Measurements from ENCODE around the gene SURF2. TPM values are rescaled to one million over a fixed set of nuclear protein-coding genes. Genes with fewer than 3 reads are reported as not detected.

Gene SURF2
- total RNA-seq, 2 experiments from 2014 or later, result 19.0 to 19.7 TPM

DNA sequence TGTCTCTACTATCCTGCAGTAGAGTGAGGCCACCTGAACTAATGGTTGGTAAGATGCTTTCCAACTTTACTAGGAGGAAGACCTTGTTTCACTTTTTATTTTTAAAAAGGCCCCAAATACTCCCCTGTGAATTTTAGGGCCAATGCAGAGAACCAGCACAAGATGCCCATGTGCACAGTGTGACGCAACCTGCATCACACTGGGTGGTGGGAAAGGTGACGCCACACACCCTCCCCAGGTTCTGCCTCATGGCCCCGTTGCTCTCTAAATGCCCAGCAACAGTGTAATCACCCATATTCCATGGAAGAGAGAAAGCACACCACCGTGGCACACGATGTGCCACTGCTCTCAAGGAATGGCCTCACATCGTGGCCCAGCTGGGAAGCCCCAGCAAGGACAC, 13.1 kb downstream of the SURF2 start:
- TF ChIP-seq, protein P1, sequence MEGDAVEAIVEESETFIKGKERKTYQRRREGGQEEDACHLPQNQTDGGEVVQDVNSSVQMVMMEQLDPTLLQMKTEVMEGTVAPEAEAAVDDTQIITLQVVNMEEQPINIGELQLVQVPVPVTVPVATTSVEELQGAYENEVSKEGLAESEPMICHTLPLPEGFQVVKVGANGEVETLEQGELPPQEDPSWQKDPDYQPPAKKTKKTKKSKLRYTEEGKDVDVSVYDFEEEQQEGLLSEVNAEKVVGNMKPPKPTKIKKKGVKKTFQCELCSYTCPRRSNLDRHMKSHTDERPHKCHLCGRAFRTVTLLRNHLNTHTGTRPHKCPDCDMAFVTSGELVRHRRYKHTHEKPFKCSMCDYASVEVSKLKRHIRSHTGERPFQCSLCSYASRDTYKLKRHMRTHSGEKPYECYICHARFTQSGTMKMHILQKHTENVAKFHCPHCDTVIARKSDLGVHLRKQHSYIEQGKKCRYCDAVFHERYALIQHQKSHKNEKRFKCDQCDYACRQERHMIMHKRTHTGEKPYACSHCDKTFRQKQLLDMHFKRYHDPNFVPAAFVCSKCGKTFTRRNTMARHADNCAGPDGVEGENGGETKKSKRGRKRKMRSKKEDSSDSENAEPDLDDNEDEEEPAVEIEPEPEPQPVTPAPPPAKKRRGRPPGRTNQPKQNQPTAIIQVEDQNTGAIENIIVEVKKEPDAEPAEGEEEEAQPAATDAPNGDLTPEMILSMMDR (conservative IDR thresholded peaks at IDR 0.05; ENCODE audit: low read length), result no peak
- no peak for TF ChIP-seq EZH2phosphoT487 (IDR thresholded peaks at IDR 0.05; ENCODE audit: borderline replicate concordance, low read depth, low read length)
- Histone ChIP-seq H4K20me1 (ENCODE audit: insufficient read depth, low read length) (peaks cover 16% of the 10 kb centered on the region; the same call in 1 of the 2 replicates), H3K36me3 (ENCODE audit: insufficient read depth, low read length) (peaks cover 86% of the 10 kb centered on the region), H3K4me1 (ENCODE audit: insufficient read depth, low read length, poor library complexity, severe bottlenecking) (peaks cover 26% of the 10 kb centered on the region), H3K9me2 (ENCODE audit: insufficient read depth, low read length) (no peaks in the 10 kb centered on the region), H3K4me2 (ENCODE audit: low read length) (no peak overlapping the region), H3K4me3 (ENCODE audit: low read depth, low read length, poor library complexity, severe bottlenecking) (no peak overlapping the region), H3K79me2 (ENCODE audit: insufficient read depth, low read depth, low read length) (peaks cover 62% of the 10 kb centered on the region), H3K27ac (ENCODE audit: low read depth, low read length, poor library complexity, severe bottlenecking) (no peak overlapping the region), H2AFZ (ENCODE audit: low read length) (no peak overlapping the region), H3K9me3 (ENCODE audit: low read length) (no peaks in the 10 kb centered on the region)
- CTCF ChIA-PET (ENCODE audit: unreplicated experiment), result no interaction called here
- no peak for DNase-seq (ENCODE audit: low spot score)
- BruUV-seq (replicated peaks), result no TSS peak
- intact Hi-C loops (cut with micrococcal nuclease; ENCODE audit: unreplicated experiment), result no loop called here
- POLR2A ChIA-PET, result no interaction called here

DNA sequence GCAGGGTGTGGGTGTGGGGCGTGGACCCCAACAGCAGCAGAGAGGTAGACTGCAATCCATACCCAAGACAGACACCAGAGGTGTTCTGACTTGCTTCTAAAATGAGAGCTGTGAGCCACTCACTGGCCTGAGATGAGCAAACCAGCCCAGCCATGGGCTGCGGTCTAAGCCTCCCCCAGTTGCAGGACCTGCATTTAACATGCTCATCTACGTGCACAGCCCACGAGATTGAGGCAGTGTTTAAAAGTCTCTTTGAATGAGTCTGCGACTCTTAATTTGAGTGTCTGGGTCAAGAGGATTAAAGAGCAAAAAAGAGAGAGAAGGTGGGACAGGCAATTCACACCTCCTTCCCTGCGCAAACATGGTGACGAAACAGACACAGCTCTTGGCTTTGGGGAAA, 13.6 kb downstream of the SURF2 start:
- ChIA-PET CTCF (ENCODE audit: unreplicated experiment) (no interaction called here), POLR2A (no interaction called here)
- Histone ChIP-seq H3K9me3 (ENCODE audit: low read length) (no peaks in the 10 kb centered on the region), H3K4me1 (ENCODE audit: insufficient read depth, low read length, poor library complexity, severe bottlenecking) (peaks cover 29% of the 10 kb centered on the region), H3K79me2 (ENCODE audit: insufficient read depth, low read depth, low read length) (peaks cover 67% of the 10 kb centered on the region), H3K4me2 (ENCODE audit: low read length) (no peak overlapping the region), H2AFZ (ENCODE audit: low read length) (no peak overlapping the region), H4K20me1 (ENCODE audit: insufficient read depth, low read length) (peaks cover 20% of the 10 kb centered on the region), H3K9me2 (ENCODE audit: insufficient read depth, low read length) (no peaks in the 10 kb centered on the region), H3K4me3 (ENCODE audit: low read depth, low read length, poor library complexity, severe bottlenecking) (no peak overlapping the region), H3K36me3 (ENCODE audit: insufficient read depth, low read length) (peaks cover 82% of the 10 kb centered on the region), H3K27ac (ENCODE audit: low read depth, low read length, poor library complexity, severe bottlenecking) (no peak overlapping the region)
- DNase-seq (ENCODE audit: low spot score), result no peak
- BruUV-seq (replicated peaks), result no TSS peak
- intact Hi-C loops (cut with micrococcal nuclease; ENCODE audit: unreplicated experiment), result no loop called here
- no peak for TF ChIP-seq EZH2phosphoT487 (IDR thresholded peaks at IDR 0.05; ENCODE audit: borderline replicate concordance, low read depth, low read length)

DNA sequence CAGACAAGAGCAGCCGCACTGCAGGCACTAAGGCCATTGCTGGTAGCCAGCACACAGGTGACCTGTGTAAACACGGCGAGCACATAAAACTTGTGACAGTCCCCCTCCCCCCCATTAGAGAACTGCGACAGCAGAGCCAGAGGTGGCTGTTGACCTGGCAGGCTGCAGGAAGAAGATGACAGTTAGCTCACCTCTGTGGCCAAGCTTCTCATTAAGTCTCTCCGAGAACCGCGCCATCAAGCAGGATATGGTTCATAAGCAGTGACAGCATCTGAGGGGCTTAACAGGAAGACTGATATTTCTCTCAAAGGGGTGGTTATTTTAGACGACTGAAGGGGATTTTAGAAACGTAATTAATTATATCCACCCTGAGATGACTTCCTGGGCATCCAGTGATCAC, 14.3 kb downstream of the SURF2 start:
- Histone ChIP-seq H4K20me1 (ENCODE audit: insufficient read depth, low read length) (peaks cover 22% of the 10 kb centered on the region), H3K4me3 (ENCODE audit: low read depth, low read length, poor library complexity, severe bottlenecking) (no peak overlapping the region), H2AFZ (ENCODE audit: low read length) (no peak overlapping the region), H3K9me2 (ENCODE audit: insufficient read depth, low read length) (no peaks in the 10 kb centered on the region), H3K9me3 (ENCODE audit: low read length) (no peaks in the 10 kb centered on the region), H3K27ac (ENCODE audit: low read depth, low read length, poor library complexity, severe bottlenecking) (peak overlapping the region; percentile 38), H3K4me1 (ENCODE audit: insufficient read depth, low read length, poor library complexity, severe bottlenecking) (peaks cover 29% of the 10 kb centered on the region), H3K4me2 (ENCODE audit: low read length) (peak overlapping the region; percentile 39), H3K79me2 (ENCODE audit: insufficient read depth, low read depth, low read length) (peaks cover 74% of the 10 kb centered on the region), H3K36me3 (ENCODE audit: insufficient read depth, low read length) (peaks cover 75% of the 10 kb centered on the region)
- intact Hi-C loops (cut with micrococcal nuclease; ENCODE audit: unreplicated experiment), result no loop called here
- DNase-seq (ENCODE audit: low spot score), result no peak
- ChIA-PET POLR2A (interaction anchor here (0.6 kb wide), 1 partner anchor 1392 kb away, joined by 3 read pairs; no protein-coding TSS in a partner anchor), CTCF (ENCODE audit: unreplicated experiment) (interaction anchor here (0.6 kb wide), 1 partner anchor 8 kb away, joined by 3 read pairs; no protein-coding TSS in a partner anchor)
- TF ChIP-seq EZH2phosphoT487 (IDR thresholded peaks at IDR 0.05; ENCODE audit: borderline replicate concordance, low read depth, low read length), result no peak
- TF ChIP-seq, protein P1 (conservative IDR thresholded peaks at IDR 0.05; ENCODE audit: low read length), result no peak
- no TSS peak for BruUV-seq (replicated peaks)
